Right lobe of liver (tissue), 4 donors: Measurements from ENCODE around the gene JADE1.

ENCODE experiments used
- CTCF ChIP-seq, 4 donors: fragments of 200-600 bp in 3 of 4; fragments of 450-650 bp in 1 of 4; IDR thresholded peaks; one replicate each; pipeline versions ENCODE4 v1.5.1 to v1.8.0; 2016 to 2022; ENCODE audit warnings: antibody characterized with exemption in 4 of 4, mild to moderate bottlenecking in 2 of 4
- POLR2A ChIP-seq: fragments of 450-650 bp; IDR thresholded peaks from one replicate; pipeline ENCODE4 v1.6.1; 2017; ENCODE audit warnings: antibody characterized with exemption, mild to moderate bottlenecking
- donor health status: DM: no; HTN: no; CAD: no.
- donor health status: DM: no; HTN: no; CAD: no.
- donor health status: DM: no; HTN: yes; CAD: no.

GRCh38 chr4:128921954-128922353, 112.5 kb downstream of the JADE1 start:
- TF ChIP-seq CTCF (IDR thresholded peaks at IDR 0.05) (no peak), POLR2A (no peak)
